Heart left ventricle (tissue), 16 donors: ENCODE measurements around the gene CMTM5. TPM values are rescaled to one million over a fixed set of nuclear protein-coding genes. Genes with fewer than 3 reads are reported as not detected.

ENCODE experiments used
- ATAC-seq, 4 donors: fragments of 200-7000 bp; cut with Tn5 transposase; one replicate each; pipeline ENCODE4 v1.9.1; 2020 to 2022; ENCODE audit warnings: moderate library complexity in 4 of 4, mild to moderate bottlenecking in 3 of 4, moderate number of reproducible peaks in 1 of 4
- DNase-seq, 5 donors: peaks; one replicate each; pipeline ENCODE4 v3.0.0-alpha.2; 2020
- H3K27ac ChIP-seq, 12 donors: fragments of 200-600 bp; sonication (generic) in 4 of 12; one replicate each; pipeline versions ENCODE4 v1.5.0 to v1.8.0; 2016 to 2022; ENCODE audit warnings: mild to moderate bottlenecking in 2 of 12
- H3K27me3 ChIP-seq, 9 donors: fragments of 200-600 bp; sonication (generic) in 2 of 9; one replicate each; pipeline versions ENCODE4 v1.5.1 to v1.8.0; 2016 to 2022; ENCODE audit warnings: mild to moderate bottlenecking in 3 of 9
- H3K36me3 ChIP-seq, 9 donors: fragments of 200-600 bp; sonication (generic) in 2 of 9; one replicate each; pipeline versions ENCODE4 v1.5.0 to v1.8.0; 2018 to 2022; ENCODE audit warnings: mild to moderate bottlenecking in 2 of 9
- H3K4me1 ChIP-seq, 12 donors: fragments of 200-600 bp; sonication (generic) in 4 of 12; one replicate each; pipeline versions ENCODE4 v1.5.0 to v1.8.0; 2016 to 2022; ENCODE audit warnings: mild to moderate bottlenecking in 3 of 12
- H3K4me3 ChIP-seq, 12 donors: fragments of 200-600 bp; sonication (generic) in 4 of 12; one replicate each; pipeline versions ENCODE4 v1.5.0 to v1.8.0; 2017 to 2022; ENCODE audit warnings: mild to moderate bottlenecking in 9 of 12, moderate library complexity in 4 of 12
- H3K9me3 ChIP-seq, 12 donors: fragments of 200-600 bp; sonication (generic) in 4 of 12; one replicate each; pipeline versions ENCODE4 v1.5.0 to v1.8.0; 2016 to 2022; ENCODE audit warnings: mild to moderate bottlenecking in 1 of 12
- POLR2A ChIP-seq, 2 donors: fragments of 450-650 bp; IDR thresholded peaks; one replicate each; pipeline ENCODE4 v1.6.1; 2017; ENCODE audit warnings: antibody characterized with exemption in 2 of 2, mild to moderate bottlenecking in 2 of 2, moderate library complexity in 2 of 2
- WGBS, 4 donors: extraction: QIAGEN DNeasy Blood & Tissue Kit in 2 of 4; methylation state at CpG; one replicate each; pipeline versions ENCODE4 v1.1.5 to v1.1.7; 2013 to 2018; 5-methylcytosine and 5-hydroxymethylcytosine counted together
- intact Hi-C, 10 donors: fragments of 100-400 bp; cut with DNase I; formaldehyde crosslinking; loops; one replicate each; pipeline versions ENCODE4 v1.11.1 to v1.14.2; 2022
- polyA plus RNA-seq, 2 donors: library from polyadenylated mRNA; stranded (reverse); fragments of 200-250 nt; gene quantifications; one replicate each; pipeline ENCODE4 v1.2.3, GENCODE V29; 2013
- total RNA-seq, 9 donors: library from RNA; depleted of rRNA in 2 of 9; stranded (reverse); fragments of >200 nt in 2 of 9; fragmentation: NEBNext Ultra II Directional in 3 of 9; extraction: Animal tissue kit (Norgen Biotek cat#: 25700) in 3 of 9; gene quantifications; one replicate each; pipeline versions ENCODE4 v1.1.0 to v1.2.4, GENCODE V29; 2016 to 2023
- TF ChIP-seq, protein P1 (sequence below), 12 donors: fragments of 200-600 bp; sonication (generic) in 4 of 12; IDR thresholded peaks; one replicate each; pipeline versions ENCODE4 v1.5.0 to v1.8.0; 2018 to 2022; ENCODE audit warnings: antibody characterized with exemption in 12 of 12, mild to moderate bottlenecking in 5 of 12
- donor health status: ischemic (EF 13 %, LVEDD 7.1; RV severe dilation, severe dysfunction).
- donor health status: healthy with polysubstance abuse.
- donor health status: DM: no; HTN: yes; CAD: no.
- donor health status: DM: no; HTN: no; CAD: no.
- donor health status: ischemic (EF 25% LVEDD 6.9; RV normal size, moderate dysfunction).
- donor health status: ischemic (EF 25% LVEDD 5.7; RV mildly dilated, moderate dysfunction).
- donor health status: healthy.
- donor health status: DM: yes; HTN: yes; CAD: no.
- donor health status: ischemic (EF 35%, LVEDD 5.7; RV mildly dilated, moderate dysfunction).
- donor health status: nonischemic (EF 11% LVEDD 7.7; RV severe dilation, severe dysfunction).
- donor health status: DM: yes; HTN: yes; CAD: no.
- donor health status: PGD.
- donor health status: ischemic (EF 29% LVEDD 5.4; RV normal size, mild dysfunction).
- donor health status: nonischemic (EF 23%, LVEDD 6.1; RV moderate dilation, normal function).

CMTM5 gene
- total and polyA plus RNA-seq, 11 donors: 0.32 to 1.8 (median 0.75) TPM; not detected in 4

DNA sequence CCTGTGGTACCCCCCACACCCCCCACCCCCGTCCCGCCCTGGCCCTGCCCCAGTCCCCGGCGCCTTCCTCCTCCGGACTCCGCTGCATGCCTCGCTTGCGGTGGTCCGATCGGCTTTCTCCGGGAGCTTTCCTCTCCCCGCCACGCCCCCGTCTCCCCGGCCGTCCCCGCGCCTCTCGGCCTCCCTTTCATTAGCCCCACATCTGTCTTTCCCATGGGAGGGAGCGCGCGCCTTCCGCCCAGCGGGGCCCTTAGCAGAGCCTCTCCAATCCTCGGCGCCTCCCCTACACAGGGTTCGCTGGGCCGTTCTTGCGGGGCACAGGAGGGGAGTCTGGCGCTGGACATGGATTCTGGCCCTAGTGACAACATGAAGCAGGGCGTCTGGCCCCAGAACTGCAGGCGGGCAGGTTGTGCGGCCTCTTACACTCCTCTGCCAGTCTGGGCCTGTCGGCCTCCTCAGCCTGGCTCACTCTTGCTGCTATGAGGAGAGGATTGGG lies 10.4 kb upstream of the CMTM5 start:
- peak; percentile 71 to 86 (median 76) for DNase-seq

DNA sequence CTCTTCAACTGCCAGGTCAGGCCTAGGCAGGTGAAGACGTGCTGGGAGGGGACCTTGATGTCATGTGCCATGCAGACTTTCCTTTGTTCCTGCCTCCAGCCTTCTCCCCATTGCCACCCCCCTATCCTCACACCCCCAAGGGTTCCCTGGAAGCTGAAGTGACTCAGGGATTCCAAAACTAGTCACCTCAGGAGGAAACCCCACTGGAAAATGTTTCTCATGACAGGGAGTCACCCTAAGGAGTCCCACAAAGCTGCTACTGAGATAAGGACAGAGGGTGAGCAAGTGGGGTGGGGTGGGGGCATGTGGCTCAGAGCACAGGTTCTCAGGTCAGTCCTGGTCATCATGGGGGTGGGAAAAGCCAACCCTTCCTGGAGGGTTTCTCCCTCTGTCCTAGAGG lies 6.6 kb upstream of the CMTM5 start:
- Histone ChIP-seq H3K4me3 (no peak overlapping the region), H3K9me3 (no peaks in the 10 kb centered on the region), H3K27ac (no peak overlapping the region), H3K27me3 (peaks cover 0 to 19% (median 0%) of the 10 kb centered on the region in 9 donors), H3K36me3 (no peaks in the 10 kb centered on the region), H3K4me1 (peaks cover 0 to 15% (median 3%) of the 10 kb centered on the region in 12 donors)
- TF ChIP-seq, protein P1, sequence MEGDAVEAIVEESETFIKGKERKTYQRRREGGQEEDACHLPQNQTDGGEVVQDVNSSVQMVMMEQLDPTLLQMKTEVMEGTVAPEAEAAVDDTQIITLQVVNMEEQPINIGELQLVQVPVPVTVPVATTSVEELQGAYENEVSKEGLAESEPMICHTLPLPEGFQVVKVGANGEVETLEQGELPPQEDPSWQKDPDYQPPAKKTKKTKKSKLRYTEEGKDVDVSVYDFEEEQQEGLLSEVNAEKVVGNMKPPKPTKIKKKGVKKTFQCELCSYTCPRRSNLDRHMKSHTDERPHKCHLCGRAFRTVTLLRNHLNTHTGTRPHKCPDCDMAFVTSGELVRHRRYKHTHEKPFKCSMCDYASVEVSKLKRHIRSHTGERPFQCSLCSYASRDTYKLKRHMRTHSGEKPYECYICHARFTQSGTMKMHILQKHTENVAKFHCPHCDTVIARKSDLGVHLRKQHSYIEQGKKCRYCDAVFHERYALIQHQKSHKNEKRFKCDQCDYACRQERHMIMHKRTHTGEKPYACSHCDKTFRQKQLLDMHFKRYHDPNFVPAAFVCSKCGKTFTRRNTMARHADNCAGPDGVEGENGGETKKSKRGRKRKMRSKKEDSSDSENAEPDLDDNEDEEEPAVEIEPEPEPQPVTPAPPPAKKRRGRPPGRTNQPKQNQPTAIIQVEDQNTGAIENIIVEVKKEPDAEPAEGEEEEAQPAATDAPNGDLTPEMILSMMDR (IDR thresholded peaks at IDR 0.05): no peak
- intact Hi-C loops: loop anchor here in 7 of 10 donors (5.0 to 10.0 kb wide), 5 partner anchors 33 to 245 kb away; no protein-coding TSS in a partner anchor
- no peak for ATAC-seq
- no peak for DNase-seq
- WGBS, 4 donors: 67 to 80% (median 71%) methylated on average over 1 of the region's 1 CpG

More for the DNA sequence above, 10.4 kb upstream of the CMTM5 start:
- intact Hi-C loops: no loop called here
- no peaks in the 10 kb centered on the region for H3K9me3 ChIP-seq
- peaks cover 0 to 27% (median 6%) of the 10 kb centered on the region in 12 donors for H3K4me1 ChIP-seq
- TF ChIP-seq, protein P1 (IDR thresholded peaks at IDR 0.05): no peak
- TF ChIP-seq POLR2A (IDR thresholded peaks at IDR 0.05): no peak
- H3K27me3 ChIP-seq: peaks cover 0 to 41% (median 0%) of the 10 kb centered on the region in 9 donors
- ATAC-seq: peak; percentile 27 to 63 (median 42)
- no peaks in the 10 kb centered on the region for H3K36me3 ChIP-seq
- peak overlapping the region; percentile 35 to 96 (median 84) for H3K27ac ChIP-seq
- 11 to 21% (median 19%) methylated on average over 28 to 34 of the region's 34 CpGs for WGBS, 4 donors
- peak overlapping the region; percentile 33 to 69 (median 56) for H3K4me3 ChIP-seq

DNA sequence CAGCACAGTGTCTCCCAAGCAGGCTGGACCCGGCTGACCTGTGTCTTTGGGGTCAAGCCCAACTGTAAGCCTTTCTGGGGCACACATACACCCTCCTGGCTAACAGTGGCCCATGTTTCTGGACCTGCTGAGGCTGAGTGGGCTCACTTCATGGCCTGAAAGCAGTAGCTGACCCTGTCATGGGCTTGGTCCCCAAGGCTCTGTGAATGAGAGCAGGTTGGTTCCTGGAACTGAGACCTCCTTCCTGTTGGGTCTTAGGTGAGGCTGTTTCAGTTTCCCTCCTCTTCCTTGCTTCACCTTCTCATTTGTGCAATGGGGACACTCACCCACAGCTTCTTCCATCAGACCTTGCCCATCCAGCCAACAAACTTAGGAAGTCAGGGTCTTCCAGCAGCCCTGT lies 5.0 kb upstream of the CMTM5 start:
- no peak overlapping the region for H3K4me3 ChIP-seq
- peaks cover 0 to 4% (median 0%) of the 10 kb centered on the region in 9 donors for H3K27me3 ChIP-seq
- ATAC-seq (no peak), DNase-seq (no peak)
- no peaks in the 10 kb centered on the region for H3K9me3 ChIP-seq
- no peak for TF ChIP-seq POLR2A (IDR thresholded peaks at IDR 0.05)
- TF ChIP-seq, protein P1 (IDR thresholded peaks at IDR 0.05): no peak
- peaks cover 0 to 5% (median 0%) of the 10 kb centered on the region in 12 donors for H3K4me1 ChIP-seq
- intact Hi-C loops: loop anchor here in 7 of 10 donors (5.0 to 10.0 kb wide), 5 partner anchors 35 to 247 kb away; no protein-coding TSS in a partner anchor
- no peak overlapping the region for H3K27ac ChIP-seq
- no peaks in the 10 kb centered on the region for H3K36me3 ChIP-seq
- 79 to 100% (median 90%) methylated on average over 1 of the region's 1 CpG for WGBS, 4 donors

DNA sequence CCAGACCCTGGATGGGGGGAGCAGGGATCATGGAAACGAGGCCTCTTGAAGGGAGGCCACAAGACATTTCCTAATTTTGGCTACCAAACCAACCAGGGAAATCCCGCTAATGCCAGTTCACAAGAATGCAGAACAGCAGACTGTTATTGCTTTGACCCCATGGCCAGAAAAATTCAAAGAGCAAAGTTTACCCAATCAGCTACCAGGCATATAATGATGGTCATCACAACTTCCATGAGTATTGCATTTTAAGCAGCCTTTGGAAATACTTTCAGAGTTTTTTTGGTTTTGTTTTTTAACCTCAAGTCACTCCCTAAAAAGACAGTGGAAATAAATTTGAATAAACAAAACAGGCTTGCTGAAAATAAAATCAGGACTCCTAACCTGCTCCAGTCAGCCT lies 4.3 kb upstream of the CMTM5 start, which contains the start of gene IL25:
Gene IL25 (plus strand): TSS at position 301 of the 400 bp plus-strand sequence.
- no peak for TF ChIP-seq POLR2A (IDR thresholded peaks at IDR 0.05)
- TF ChIP-seq, protein P1 (IDR thresholded peaks at IDR 0.05): no peak
- Histone ChIP-seq H3K9me3 (no peaks in the 10 kb centered on the region), H3K36me3 (no peaks in the 10 kb centered on the region), H3K4me3 (no peak within 1 kb of the TSS), H3K27me3 (no peaks in the 10 kb centered on the region), H3K27ac (no peak within 1 kb of the TSS), H3K4me1 (peaks cover 0 to 9% (median 0%) of the 10 kb centered on the region in 12 donors)
- intact Hi-C loops: loop anchor here in 7 of 10 donors (5.0 to 10.0 kb wide), 5 partner anchors 35 to 248 kb away; no protein-coding TSS in a partner anchor
- 73 to 94% (median 82%) methylated on average over 2 of the region's 2 CpGs for WGBS, 4 donors
- DNase-seq (no peak), ATAC-seq (no peak)
